Choroid plexus epithelial cell (primary cell): ENCODE data around the gene IL15RA.
A peak's percentile ranks its signal among the peaks of the same experiment; 100 is the strongest.

Experiments used
- DNase-seq: peaks from one replicate; pipeline ENCODE4 v3.0.0-alpha.2; 2010; ENCODE audit warnings: low read depth
- H3K4me3 ChIP-seq: 2 replicates; pipeline ENCODE4 v1.5.1; 2011; ENCODE audit warnings: low read depth, mild to moderate bottlenecking, control low read depth, low read length, moderate library complexity
- CTCF ChIP-seq: conservative IDR thresholded peaks from 2 replicates; pipeline ENCODE4 v1.5.1; 2011; ENCODE audit warnings: low read depth, mild to moderate bottlenecking, control low read depth, inconsistent platforms, low read length, moderate library complexity

The IL15RA gene

GRCh38 chr10:5945190-5945509 is 32.2 kb downstream of the IL15RA start:
- no peak for TF ChIP-seq CTCF
- DNase-seq = no peak
- no peak overlapping the region for H3K4me3 ChIP-seq

GRCh38 chr10:5944389-5945189 is 32.8 kb downstream of the IL15RA start:
- TF ChIP-seq CTCF = no peak
- H3K4me3 ChIP-seq = no peak overlapping the region
- peak; percentile 98 for DNase-seq

GRCh38 chr10:5943536-5943935 is 33.8 kb downstream of the IL15RA start:
- DNase-seq = no peak
- no peak for TF ChIP-seq CTCF
- no peak overlapping the region for H3K4me3 ChIP-seq

GRCh38 chr10:5942474-5942873 is 34.9 kb downstream of the IL15RA start:
- TF ChIP-seq CTCF = no peak
- DNase-seq = no peak
- no peak overlapping the region for H3K4me3 ChIP-seq

GRCh38 chr10:5942001-5942400 is 35.3 kb downstream of the IL15RA start:
- H3K4me3 ChIP-seq = no peak overlapping the region
- TF ChIP-seq CTCF = no peak
- no peak for DNase-seq

- H3K4me3 ChIP-seq = no peak overlapping the region
- DNase-seq = no peak
- no peak for TF ChIP-seq CTCF
Observed at GRCh38 chr10:5941579-5941978, 35.8 kb downstream of the IL15RA start.

- no peak for TF ChIP-seq CTCF
- no peak overlapping the region for H3K4me3 ChIP-seq
- DNase-seq = no peak
Observed at GRCh38 chr10:5940807-5941218, 36.5 kb downstream of the IL15RA start.
